Aorta (tissue), 5 donors: ENCODE results near the gene TCTA. TPM values are rescaled to one million over a fixed set of nuclear protein-coding genes. Genes with fewer than 3 reads are reported as not detected.

ENCODE experiments used
- ATAC-seq: fragments of 200-7000 bp; cut with Tn5 transposase; one replicate; pipeline ENCODE4 v1.9.1; 2022; ENCODE audit warnings: moderate library complexity; ENCODE audit not compliant: low FRiP score
- DNase-seq, 2 donors: peaks; one replicate each; pipeline ENCODE4 v3.0.0-alpha.2; 2020
- H3K27ac ChIP-seq, 2 donors: one replicate each; pipeline ENCODE4 v1.5.1; 2013; ENCODE audit warnings: low read length in 2 of 2, mild to moderate bottlenecking in 2 of 2, moderate library complexity in 2 of 2, control low read depth in 1 of 2, inconsistent platforms in 1 of 2, low read depth in 1 of 2
- H3K27me3 ChIP-seq, 2 donors: one replicate each; pipeline ENCODE4 v1.6.1; 2013; ENCODE audit warnings: control low read depth in 1 of 2, low read length in 1 of 2, mild to moderate bottlenecking in 1 of 2, moderate library complexity in 1 of 2; ENCODE audit not compliant: insufficient read depth in 2 of 2, control insufficient read depth in 1 of 2
- H3K36me3 ChIP-seq, 2 donors: one replicate each; pipeline ENCODE4 v1.6.1; 2013; ENCODE audit warnings: control low read depth in 1 of 2, low read length in 1 of 2, mild to moderate bottlenecking in 1 of 2; ENCODE audit not compliant: insufficient read depth in 2 of 2, control insufficient read depth in 1 of 2
- H3K4me1 ChIP-seq, 2 donors: one replicate each; pipeline ENCODE4 v1.6.1; 2013; ENCODE audit warnings: low read length in 2 of 2, control low read depth in 1 of 2, mild to moderate bottlenecking in 1 of 2, moderate library complexity in 1 of 2; ENCODE audit not compliant: insufficient read depth in 2 of 2, control insufficient read depth in 1 of 2
- H3K4me3 ChIP-seq, 2 donors: one replicate each; pipeline ENCODE4 v1.5.1; 2013; ENCODE audit warnings: low read length in 2 of 2, control low read depth in 1 of 2, mild to moderate bottlenecking in 1 of 2
- H3K9me3 ChIP-seq: one replicate; pipeline ENCODE4 v1.6.1; 2013; ENCODE audit warnings: mild to moderate bottlenecking, low read length; ENCODE audit not compliant: control insufficient read depth
- WGBS, 2 donors: extraction: QIAGEN DNeasy Blood & Tissue Kit; methylation state at CpG; one replicate each; pipeline ENCODE4 v1.1.7; 2013; 5-methylcytosine and 5-hydroxymethylcytosine counted together
- intact Hi-C, 2 donors: fragments of 100-400 bp; cut with DNase I; formaldehyde crosslinking; loops; one replicate each; pipeline versions ENCODE4 v1.14.2 to v1.15.0; 2022
- long read RNA-seq, 2 donors: library from polyadenylated mRNA; unstranded; transcript quantifications; one replicate each; pipeline ENCODE4 v2.0.0, GENCODE V29; 2020 to 2021
- polyA plus RNA-seq, 2 donors: library from polyadenylated mRNA; stranded (reverse); fragments of 200-250 nt; gene quantifications; one replicate each; pipeline ENCODE4 v1.2.3, GENCODE V29; 2013
- total RNA-seq, 2 donors: library from RNA; stranded (reverse); fragmentation: NEBNext Ultra II Directional; extraction: Animal tissue kit (Norgen Biotek cat#: 25700); gene quantifications; one replicate each; pipeline ENCODE4 v1.2.1, GENCODE V29; 2021
- donor health status: healthy with polysubstance abuse.
- donor health status: Bipolar disorder and iron deficiency.
- donor health status: DM: no; HTN: no; CAD: no.
- donor health status: DM: no; HTN: no; CAD: no.
- donor health status: DM: yes; HTN: yes; CAD: no.

The TCTA gene
- total RNA-seq, result 10 to 100 TPM; 23.8 to 27.2 TPM
- 10 to 100 TPM; 24.8 to 27.3 TPM for polyA plus RNA-seq
- long read RNA-seq, donor 1, transcript TCTA-201 (3 exons, 2,146 nt), result major isoform, 61 of 69 reads
- long read RNA-seq, donor 1, partial matches to known transcripts, result 6 of 69 reads
- long read RNA-seq, donor 1, other reads (novel, unspliced or antisense), result 1 of 69 reads
- long read RNA-seq, donor 2, partial matches to known transcripts, result 3 of 7 reads
- long read RNA-seq, donor 2, other reads (novel, unspliced or antisense), result 1 of 7 reads

GRCh38 chr3:49411968-49412631 is at the start of gene TCTA, which contains the start of gene RHOA:
Gene TCTA (plus strand): TSS chr3:49412423. CDS start chr3:49412427, 4 bp downstream.
Gene RHOA (minus strand): TSS chr3:49411976. CDS start chr3:49375589, 36,387 bp downstream.
- Histone ChIP-seq H3K36me3 (peaks cover 0 to 5% of the 10 kb centered on the region in 2 donors), H3K9me3 (no peaks in the 10 kb centered on the region), H3K27me3 (no peaks in the 10 kb centered on the region), H3K27ac (peak within 1 kb of the TSS; percentile 87 to 97), H3K4me3 (peak within 1 kb of the TSS; percentile 68 to 97), H3K4me1 (peaks cover 0 to 12% of the 10 kb centered on the region in 2 donors)
- 0% methylated on average over 60 to 62 of the region's 62 CpGs for WGBS, 2 donors
- DNase-seq (peak; percentile 100), ATAC-seq (peak; percentile 97)
- intact Hi-C loops, result loop anchor here in 1 of 2 donors (2.0 to 5.0 kb wide), 4 partner anchors 55 to 320 kb away; partner anchors contain the start of genes DAG1, GPX1, QRICH1 and USP4

- no peak for DNase-seq
- WGBS, 2 donors, result 74 to 84% methylated on average over 3 of the region's 3 CpGs
- intact Hi-C loops, result loop anchor here in 1 of 2 donors (5.0 kb wide), 1 partner anchor 35 kb away; no protein-coding TSS in a partner anchor
These were observed 49.7 kb upstream of the TCTA start for GRCh38 chr3:49362561-49362960.

GRCh38 chr3:49370585-49371290 is 41.5 kb upstream of the TCTA start:
- 88 to 95% methylated on average over 6 of the region's 6 CpGs for WGBS, 2 donors
- peaks cover 0 to 7% of the 10 kb centered on the region in 2 donors for H3K36me3 ChIP-seq
- no peaks in the 10 kb centered on the region for H3K9me3 ChIP-seq
- H3K27ac ChIP-seq, result no peak overlapping the region
- DNase-seq (no peak), ATAC-seq (no peak)
- no peaks in the 10 kb centered on the region for H3K4me1 ChIP-seq
- H3K27me3 ChIP-seq, result no peaks in the 10 kb centered on the region
- intact Hi-C loops, result no loop called here
- H3K4me3 ChIP-seq, result no peak overlapping the region

More at GRCh38 chr3:49362561-49362960, 49.7 kb upstream of the TCTA start:
- H3K36me3 ChIP-seq, result peaks cover 3 to 6% of the 10 kb centered on the region in 2 donors
- H3K4me3 ChIP-seq, result no peak overlapping the region
- H3K27ac ChIP-seq, result no peak overlapping the region
- H3K27me3 ChIP-seq, result no peaks in the 10 kb centered on the region
- H3K9me3 ChIP-seq, result no peaks in the 10 kb centered on the region
- H3K4me1 ChIP-seq, result no peaks in the 10 kb centered on the region
- no peak for ATAC-seq

GRCh38 chr3:49371946-49372345 is 40.3 kb upstream of the TCTA start:
- DNase-seq, result no peak
- peaks cover 0 to 4% of the 10 kb centered on the region in 2 donors for H3K36me3 ChIP-seq
- intact Hi-C loops, result loop anchor here in 1 of 2 donors (2.0 kb wide), 1 partner anchor 13 kb away; the partner anchor contains the start of gene GPX1

GRCh38 chr3:49377483-49377882 is 34.7 kb upstream of the TCTA start:
- no peak for ATAC-seq

More at GRCh38 chr3:49371946-49372345, 40.3 kb upstream of the TCTA start:
- Histone ChIP-seq H3K27me3 (no peaks in the 10 kb centered on the region), H3K27ac (no peak overlapping the region), H3K4me3 (no peak overlapping the region), H3K4me1 (no peaks in the 10 kb centered on the region), H3K9me3 (no peaks in the 10 kb centered on the region)
- no peak for ATAC-seq

GRCh38 chr3:49378249-49378895 is 33.9 kb upstream of the TCTA start:
- H3K4me1 ChIP-seq, result no peaks in the 10 kb centered on the region
- no peak overlapping the region for H3K4me3 ChIP-seq
- H3K27ac ChIP-seq, result peak overlapping the region in 1 of 2 donors; percentile 59
- H3K36me3 ChIP-seq, result peaks cover 0 to 2% of the 10 kb centered on the region in 2 donors
- DNase-seq, result peak in 1 of 2 donors; percentile 64
- H3K27me3 ChIP-seq, result no peaks in the 10 kb centered on the region
- ATAC-seq, result peak; percentile 41
- intact Hi-C loops, result no loop called here
- no peaks in the 10 kb centered on the region for H3K9me3 ChIP-seq
- 50% methylated on average over 11 of the region's 11 CpGs for WGBS, 2 donors

More at GRCh38 chr3:49377483-49377882, 34.7 kb upstream of the TCTA start:
- intact Hi-C loops, result no loop called here
- WGBS, 2 donors, result 79 to 91% methylated on average over 1 of the region's 1 CpG
- DNase-seq, result no peak
- no peak overlapping the region for H3K4me3 ChIP-seq
- no peaks in the 10 kb centered on the region for H3K27me3 ChIP-seq
- no peaks in the 10 kb centered on the region for H3K4me1 ChIP-seq
- no peaks in the 10 kb centered on the region for H3K9me3 ChIP-seq
- peaks cover 0 to 2% of the 10 kb centered on the region in 2 donors for H3K36me3 ChIP-seq
- H3K27ac ChIP-seq, result no peak overlapping the region

- DNase-seq (no peak), ATAC-seq (no peak)
- WGBS, 2 donors, result 60 to 62% methylated on average over 5 of the region's 5 CpGs
These were observed 28.8 kb upstream of the TCTA start for GRCh38 chr3:49383387-49383786.

GRCh38 chr3:49385617-49386016 is 26.6 kb upstream of the TCTA start:
- DNase-seq (no peak), ATAC-seq (no peak)
- H3K27me3 ChIP-seq, result no peaks in the 10 kb centered on the region
- no peaks in the 10 kb centered on the region for H3K36me3 ChIP-seq
- no peak overlapping the region for H3K4me3 ChIP-seq
- intact Hi-C loops, result loop anchor here in 1 of 2 donors (2.0 kb wide), 1 partner anchor 17 kb away; no protein-coding TSS in a partner anchor
- no peaks in the 10 kb centered on the region for H3K9me3 ChIP-seq
- 69 to 78% methylated on average over 1 of the region's 1 CpG for WGBS, 2 donors
- H3K27ac ChIP-seq, result no peak overlapping the region
- H3K4me1 ChIP-seq, result peaks cover 0 to 3% of the 10 kb centered on the region in 2 donors

More at GRCh38 chr3:49383387-49383786, 28.8 kb upstream of the TCTA start:
- Histone ChIP-seq H3K27me3 (no peaks in the 10 kb centered on the region), H3K27ac (no peak overlapping the region), H3K9me3 (no peaks in the 10 kb centered on the region), H3K36me3 (no peaks in the 10 kb centered on the region), H3K4me1 (peaks cover 0 to under 1% of the 10 kb centered on the region in 2 donors), H3K4me3 (no peak overlapping the region)
- intact Hi-C loops, result no loop called here
